HEK293 (cell line): ENCODE results near the gene PDSS2.

Experiments used
- ELK4 ChIP-seq: IDR thresholded peaks from 2 replicates; pipeline ENCODE4 v1.6.1; 2011; ENCODE audit warnings: mild to moderate bottlenecking, low read depth, low read length, borderline replicate concordance
- GLIS1 ChIP-seq: fragments of 450-650 bp; formaldehyde crosslinking; IDR thresholded peaks from 2 replicates; pipeline ENCODE4 v1.5.1; 2016; ENCODE audit warnings: missing biosample characterization, missing genetic modification characterization
- IKZF3 ChIP-seq: fragments of 450-650 bp; IDR thresholded peaks from 2 replicates; pipeline ENCODE4 v1.5.0; 2018; ENCODE audit warnings: missing biosample characterization, mild to moderate bottlenecking, missing genetic modification characterization, moderate library complexity
- SCRT2 ChIP-seq: fragments of 450-650 bp; formaldehyde crosslinking; IDR thresholded peaks from 2 replicates; pipeline ENCODE4 v1.5.1; 2016; ENCODE audit warnings: missing biosample characterization, missing genetic modification characterization
- SETDB1 ChIP-seq: IDR thresholded peaks from one replicate; pipeline ENCODE4 v1.6.1; 2017; ENCODE audit warnings: mild to moderate bottlenecking, low read length, moderate library complexity, mixed read lengths; ENCODE audit not compliant: insufficient read length
- YY2 ChIP-seq: fragments of 450-650 bp; formaldehyde crosslinking; IDR thresholded peaks from 2 replicates; pipeline ENCODE4 v1.5.1; 2016; ENCODE audit warnings: missing biosample characterization, missing genetic modification characterization
- ZNF132 ChIP-seq: fragments of 450-650 bp; formaldehyde crosslinking; IDR thresholded peaks from 2 replicates; pipeline ENCODE4 v1.5.1; 2017; ENCODE audit warnings: missing biosample characterization, missing genetic modification characterization, borderline replicate concordance
- ZNF202 ChIP-seq: fragments of 450-650 bp; formaldehyde crosslinking; IDR thresholded peaks from 2 replicates; pipeline ENCODE4 v1.5.1; 2016; ENCODE audit warnings: missing biosample characterization, missing genetic modification characterization, borderline replicate concordance
- ZNF362 ChIP-seq: fragments of 450-650 bp; formaldehyde crosslinking; IDR thresholded peaks from 2 replicates; pipeline ENCODE4 v1.5.1; 2016; ENCODE audit warnings: missing biosample characterization, missing genetic modification characterization
- ZNF391 ChIP-seq: fragments of 450-650 bp; formaldehyde crosslinking; IDR thresholded peaks from 2 replicates; pipeline ENCODE4 v1.5.1; 2016; ENCODE audit warnings: low read depth, missing biosample characterization, missing genetic modification characterization, borderline replicate concordance
- ZNF521 ChIP-seq: fragments of 450-650 bp; formaldehyde crosslinking; IDR thresholded peaks from 2 replicates; pipeline ENCODE4 v1.5.1; 2017; ENCODE audit warnings: missing biosample characterization, mild to moderate bottlenecking, missing genetic modification characterization
- ZNF530 ChIP-seq: fragments of 450-650 bp; formaldehyde crosslinking; IDR thresholded peaks from 2 replicates; pipeline ENCODE4 v1.5.1; 2016; ENCODE audit warnings: low read depth, missing biosample characterization, missing genetic modification characterization
- ZNF623 ChIP-seq: fragments of 450-650 bp; formaldehyde crosslinking; IDR thresholded peaks from 2 replicates; pipeline ENCODE4 v1.5.1; 2016; ENCODE audit warnings: missing biosample characterization, missing genetic modification characterization
- ZSCAN4 ChIP-seq: fragments of 450-650 bp; formaldehyde crosslinking; IDR thresholded peaks from 2 replicates; pipeline ENCODE4 v1.5.1; 2017; ENCODE audit warnings: missing biosample characterization, missing genetic modification characterization
- TF ChIP-seq, protein P1 (sequence below): fragments of 450-650 bp; formaldehyde crosslinking; IDR thresholded peaks from 2 replicates; pipeline ENCODE4 v1.5.1; 2016; ENCODE audit warnings: missing biosample characterization, missing genetic modification characterization
- TF ChIP-seq, protein P2 (sequence below): fragments of 450-650 bp; formaldehyde crosslinking; IDR thresholded peaks from 2 replicates; pipeline ENCODE4 v1.5.1; 2016; ENCODE audit warnings: missing biosample characterization, missing genetic modification characterization, borderline replicate concordance
- TF ChIP-seq, protein P3 (sequence below): fragments of 450-650 bp; formaldehyde crosslinking; IDR thresholded peaks from 2 replicates; pipeline ENCODE4 v1.5.1; 2016; ENCODE audit warnings: missing biosample characterization, missing genetic modification characterization
- TF ChIP-seq, protein P4 (sequence below): fragments of 450-650 bp; formaldehyde crosslinking; IDR thresholded peaks from 2 replicates; pipeline ENCODE4 v1.5.1; 2016; ENCODE audit warnings: missing biosample characterization, missing genetic modification characterization

Gene PDSS2

DNA sequence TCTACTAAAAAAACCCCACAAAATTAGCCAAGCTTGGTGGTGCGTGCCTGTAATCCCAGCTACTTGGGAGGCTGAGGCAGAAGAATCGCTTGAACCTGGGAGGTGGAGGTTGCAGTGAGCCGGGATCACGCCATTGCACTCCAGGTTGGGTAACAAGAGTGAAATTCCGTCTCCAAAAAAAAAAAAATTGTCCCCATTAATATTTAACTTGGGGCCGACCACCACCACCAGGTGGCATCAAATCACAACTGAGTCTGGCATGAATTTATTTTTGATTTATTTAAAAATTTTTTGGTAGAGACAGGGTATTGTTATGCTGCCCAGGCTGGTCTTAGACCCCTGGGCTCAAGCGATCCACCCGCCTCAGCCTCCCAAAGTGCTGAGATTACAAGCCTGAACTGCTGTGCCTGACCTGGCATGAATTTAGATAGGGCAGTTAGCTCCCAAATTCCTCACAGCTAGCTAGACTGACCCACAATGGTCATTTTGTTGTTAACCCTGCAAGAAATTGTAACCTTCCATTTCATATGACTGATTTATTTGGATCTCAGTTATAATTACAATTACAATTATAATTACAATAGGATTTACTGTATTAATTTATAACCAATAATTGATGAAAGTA is 326.9 kb downstream of the PDSS2 start (continued):
- no peak for TF ChIP-seq IKZF3 (tag by site-specific recombination)
- TF ChIP-seq ZNF623: no peak
- TF ChIP-seq GLIS1: no peak
- TF ChIP-seq SCRT2: no peak
- TF ChIP-seq, protein P1, sequence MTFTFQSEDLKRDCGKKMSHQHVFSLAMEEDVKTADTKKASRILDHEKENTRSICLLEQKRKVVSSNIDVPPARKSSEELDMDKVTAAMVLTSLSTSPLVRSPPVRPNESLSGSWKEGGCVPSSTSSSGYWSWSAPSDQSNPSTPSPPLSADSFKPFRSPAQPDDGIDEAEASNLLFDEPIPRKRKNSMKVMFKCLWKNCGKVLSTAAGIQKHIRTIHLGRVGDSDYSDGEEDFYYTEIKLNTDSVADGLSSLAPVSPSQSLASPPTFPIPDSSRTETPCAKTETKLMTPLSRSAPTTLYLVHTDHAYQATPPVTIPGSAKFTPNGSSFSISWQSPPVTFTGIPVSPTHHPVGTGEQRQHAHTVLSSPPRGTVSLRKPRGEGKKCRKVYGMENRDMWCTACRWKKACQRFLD (tag by site-specific recombination): no peak
- no peak for TF ChIP-seq ZNF391 (tag by site-specific recombination)
- TF ChIP-seq, protein P2, sequence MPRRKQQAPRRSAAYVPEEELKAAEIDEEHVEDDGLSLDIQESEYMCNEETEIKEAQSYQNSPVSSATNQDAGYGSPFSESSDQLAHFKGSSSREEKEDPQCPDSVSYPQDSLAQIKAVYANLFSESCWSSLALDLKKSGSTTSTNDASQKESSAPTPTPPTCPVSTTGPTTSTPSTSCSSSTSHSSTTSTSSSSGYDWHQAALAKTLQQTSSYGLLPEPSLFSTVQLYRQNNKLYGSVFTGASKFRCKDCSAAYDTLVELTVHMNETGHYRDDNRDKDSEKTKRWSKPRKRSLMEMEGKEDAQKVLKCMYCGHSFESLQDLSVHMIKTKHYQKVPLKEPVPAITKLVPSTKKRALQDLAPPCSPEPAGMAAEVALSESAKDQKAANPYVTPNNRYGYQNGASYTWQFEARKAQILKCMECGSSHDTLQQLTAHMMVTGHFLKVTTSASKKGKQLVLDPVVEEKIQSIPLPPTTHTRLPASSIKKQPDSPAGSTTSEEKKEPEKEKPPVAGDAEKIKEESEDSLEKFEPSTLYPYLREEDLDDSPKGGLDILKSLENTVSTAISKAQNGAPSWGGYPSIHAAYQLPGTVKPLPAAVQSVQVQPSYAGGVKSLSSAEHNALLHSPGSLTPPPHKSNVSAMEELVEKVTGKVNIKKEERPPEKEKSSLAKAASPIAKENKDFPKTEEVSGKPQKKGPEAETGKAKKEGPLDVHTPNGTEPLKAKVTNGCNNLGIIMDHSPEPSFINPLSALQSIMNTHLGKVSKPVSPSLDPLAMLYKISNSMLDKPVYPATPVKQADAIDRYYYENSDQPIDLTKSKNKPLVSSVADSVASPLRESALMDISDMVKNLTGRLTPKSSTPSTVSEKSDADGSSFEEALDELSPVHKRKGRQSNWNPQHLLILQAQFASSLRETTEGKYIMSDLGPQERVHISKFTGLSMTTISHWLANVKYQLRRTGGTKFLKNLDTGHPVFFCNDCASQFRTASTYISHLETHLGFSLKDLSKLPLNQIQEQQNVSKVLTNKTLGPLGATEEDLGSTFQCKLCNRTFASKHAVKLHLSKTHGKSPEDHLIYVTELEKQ (tag by site-specific recombination): no peak
- TF ChIP-seq ZNF362 (tag by site-specific recombination): 0 out of 2 replicates have a peak, but pooled peaks have one; percentile 36
- TF ChIP-seq ZSCAN4 (tag by site-specific recombination): no peak
- TF ChIP-seq ZNF202 (tag by site-specific recombination): no peak
- TF ChIP-seq ELK4: no peak
- TF ChIP-seq, protein P3, sequence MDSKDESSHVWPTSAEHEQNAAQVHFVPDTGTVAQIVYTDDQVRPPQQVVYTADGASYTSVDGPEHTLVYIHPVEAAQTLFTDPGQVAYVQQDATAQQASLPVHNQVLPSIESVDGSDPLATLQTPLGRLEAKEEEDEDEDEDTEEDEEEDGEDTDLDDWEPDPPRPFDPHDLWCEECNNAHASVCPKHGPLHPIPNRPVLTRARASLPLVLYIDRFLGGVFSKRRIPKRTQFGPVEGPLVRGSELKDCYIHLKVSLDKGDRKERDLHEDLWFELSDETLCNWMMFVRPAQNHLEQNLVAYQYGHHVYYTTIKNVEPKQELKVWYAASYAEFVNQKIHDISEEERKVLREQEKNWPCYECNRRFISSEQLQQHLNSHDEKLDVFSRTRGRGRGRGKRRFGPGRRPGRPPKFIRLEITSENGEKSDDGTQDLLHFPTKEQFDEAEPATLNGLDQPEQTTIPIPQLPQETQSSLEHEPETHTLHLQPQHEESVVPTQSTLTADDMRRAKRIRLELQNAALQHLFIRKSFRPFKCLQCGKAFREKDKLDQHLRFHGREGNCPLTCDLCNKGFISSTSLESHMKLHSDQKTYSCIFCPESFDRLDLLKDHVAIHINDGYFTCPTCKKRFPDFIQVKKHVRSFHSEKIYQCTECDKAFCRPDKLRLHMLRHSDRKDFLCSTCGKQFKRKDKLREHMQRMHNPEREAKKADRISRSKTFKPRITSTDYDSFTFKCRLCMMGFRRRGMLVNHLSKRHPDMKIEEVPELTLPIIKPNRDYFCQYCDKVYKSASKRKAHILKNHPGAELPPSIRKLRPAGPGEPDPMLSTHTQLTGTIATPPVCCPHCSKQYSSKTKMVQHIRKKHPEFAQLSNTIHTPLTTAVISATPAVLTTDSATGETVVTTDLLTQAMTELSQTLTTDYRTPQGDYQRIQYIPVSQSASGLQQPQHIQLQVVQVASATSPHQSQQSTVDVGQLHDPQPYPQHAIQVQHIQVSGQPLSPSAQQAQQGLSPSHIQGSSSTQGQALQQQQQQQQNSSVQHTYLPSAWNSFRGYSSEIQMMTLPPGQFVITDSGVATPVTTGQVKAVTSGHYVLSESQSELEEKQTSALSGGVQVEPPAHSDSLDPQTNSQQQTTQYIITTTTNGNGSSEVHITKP (tag by site-specific recombination): no peak; the same call in 1 of the 2 replicates
- no peak for TF ChIP-seq ZNF530
- no peak for TF ChIP-seq SETDB1
- TF ChIP-seq, protein P4, sequence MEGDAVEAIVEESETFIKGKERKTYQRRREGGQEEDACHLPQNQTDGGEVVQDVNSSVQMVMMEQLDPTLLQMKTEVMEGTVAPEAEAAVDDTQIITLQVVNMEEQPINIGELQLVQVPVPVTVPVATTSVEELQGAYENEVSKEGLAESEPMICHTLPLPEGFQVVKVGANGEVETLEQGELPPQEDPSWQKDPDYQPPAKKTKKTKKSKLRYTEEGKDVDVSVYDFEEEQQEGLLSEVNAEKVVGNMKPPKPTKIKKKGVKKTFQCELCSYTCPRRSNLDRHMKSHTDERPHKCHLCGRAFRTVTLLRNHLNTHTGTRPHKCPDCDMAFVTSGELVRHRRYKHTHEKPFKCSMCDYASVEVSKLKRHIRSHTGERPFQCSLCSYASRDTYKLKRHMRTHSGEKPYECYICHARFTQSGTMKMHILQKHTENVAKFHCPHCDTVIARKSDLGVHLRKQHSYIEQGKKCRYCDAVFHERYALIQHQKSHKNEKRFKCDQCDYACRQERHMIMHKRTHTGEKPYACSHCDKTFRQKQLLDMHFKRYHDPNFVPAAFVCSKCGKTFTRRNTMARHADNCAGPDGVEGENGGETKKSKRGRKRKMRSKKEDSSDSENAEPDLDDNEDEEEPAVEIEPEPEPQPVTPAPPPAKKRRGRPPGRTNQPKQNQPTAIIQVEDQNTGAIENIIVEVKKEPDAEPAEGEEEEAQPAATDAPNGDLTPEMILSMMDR (tag by site-specific recombination): peak; percentile 33; the same call in 1 of the 2 replicates
- TF ChIP-seq ZNF132 (tag by site-specific recombination): no peak
- TF ChIP-seq YY2 (tag by site-specific recombination): no peak
- no peak for TF ChIP-seq ZNF521 (tag by site-specific recombination)
